CD4-positive, alpha-beta T cell treated with Interleukin-6 at 100 ng/mL for 8 hours (primary cell): ENCODE data around the gene SRSF1.
"Not testable (repeated sequence)": the region's sequence is repeated elsewhere in the genome, so short reads cannot be mapped to it uniquely, and the experiment has no call there.

Experiments used
- DNase-seq: peaks from one replicate; pipeline ENCODE4 v3.0.0-alpha.2; 2020; ENCODE audit warnings: mixed read lengths, low spot score

The SRSF1 gene

GRCh38 chr17:58006924-58007780 is at the start of gene SRSF1:
SRSF1 (minus strand) TSS chr17:58007246; CDS start chr17:58007137, 109 bp downstream.
- DNase-seq, result peak; percentile 96

GRCh38 chr17:58056476-58056875 is 49.4 kb upstream of the SRSF1 start:
- DNase-seq, result no peak

GRCh38 chr17:58054641-58055040 is 47.6 kb upstream of the SRSF1 start:
- no peak for DNase-seq

- DNase-seq, result no peak
These were observed 46.1 kb upstream of the SRSF1 start for GRCh38 chr17:58052945-58053715.

- no peak for DNase-seq
These were observed 45.4 kb upstream of the SRSF1 start for GRCh38 chr17:58052407-58052806.

GRCh38 chr17:58051468-58051867 is 44.4 kb upstream of the SRSF1 start:
- DNase-seq, result no peak

- DNase-seq, result no peak
These were observed 43.9 kb upstream of the SRSF1 start for GRCh38 chr17:58050966-58051365.

GRCh38 chr17:58049533-58049932 is 42.5 kb upstream of the SRSF1 start:
- no peak for DNase-seq

GRCh38 chr17:58047376-58048150 is 40.5 kb upstream of the SRSF1 start:
- DNase-seq, result no peak

GRCh38 chr17:58046239-58047094 is 39.4 kb upstream of the SRSF1 start:
- DNase-seq, result no peak

GRCh38 chr17:58044256-58044655 is 37.2 kb upstream of the SRSF1 start:
- not testable (repeated sequence) for DNase-seq

- no peak for DNase-seq
These were observed 36.5 kb upstream of the SRSF1 start for GRCh38 chr17:58043221-58044181.

GRCh38 chr17:58041161-58041560 is 34.1 kb upstream of the SRSF1 start:
- no peak for DNase-seq

- no peak for DNase-seq
These were observed 33.3 kb upstream of the SRSF1 start for GRCh38 chr17:58040386-58040785.

GRCh38 chr17:58039975-58040374 is 32.9 kb upstream of the SRSF1 start:
- no peak for DNase-seq

- DNase-seq, result no peak
These were observed 25.8 kb upstream of the SRSF1 start for GRCh38 chr17:58032691-58033415.

GRCh38 chr17:58028578-58028977 is 21.5 kb upstream of the SRSF1 start:
- DNase-seq, result no peak

GRCh38 chr17:58020401-58020800 is 13.4 kb upstream of the SRSF1 start:
- no peak for DNase-seq

- DNase-seq, result no peak
These were observed 12.5 kb upstream of the SRSF1 start for GRCh38 chr17:58019521-58019920.

- no peak for DNase-seq
These were observed 12.0 kb upstream of the SRSF1 start for GRCh38 chr17:58019039-58019438.
